ENCODE data around the gene ABR. TPM values are rescaled to one million over a fixed set of nuclear protein-coding genes. Genes with fewer than 3 reads are reported as not detected.

Gene ABR
- total and polyA plus RNA-seq, 3 donors from 2014 or later = 30.6 to 52.7 (median 42.1) TPM

GRCh38 chr17:1038459-1039122 lies 141.2 kb downstream of the ABR start:
- intact Hi-C loops (cut with DNase I; ENCODE audit: low total_unique reads) = no loop called here
- WGBS, 2 donors = 57 to 87% methylated on average over 11 to 31 of the region's 31 CpGs
- Histone ChIP-seq H3K4me1 (peaks cover 6% of the 10 kb centered on the region), H3K36me3 (ENCODE audit: low read depth, missing control alignments) (no peaks in the 10 kb centered on the region), H3K4me3 (no peak overlapping the region), H3K27ac (peak overlapping the region in 1 of 2 donors; percentile 44), H3K27me3 (no peaks in the 10 kb centered on the region), H3K9me3 (no peaks in the 10 kb centered on the region)
- no peak for TF ChIP-seq POLR2A (IDR thresholded peaks at IDR 0.05)
- no peak for TF ChIP-seq CTCF (IDR thresholded peaks at IDR 0.05)
- no peak for DNase-seq

DNA sequence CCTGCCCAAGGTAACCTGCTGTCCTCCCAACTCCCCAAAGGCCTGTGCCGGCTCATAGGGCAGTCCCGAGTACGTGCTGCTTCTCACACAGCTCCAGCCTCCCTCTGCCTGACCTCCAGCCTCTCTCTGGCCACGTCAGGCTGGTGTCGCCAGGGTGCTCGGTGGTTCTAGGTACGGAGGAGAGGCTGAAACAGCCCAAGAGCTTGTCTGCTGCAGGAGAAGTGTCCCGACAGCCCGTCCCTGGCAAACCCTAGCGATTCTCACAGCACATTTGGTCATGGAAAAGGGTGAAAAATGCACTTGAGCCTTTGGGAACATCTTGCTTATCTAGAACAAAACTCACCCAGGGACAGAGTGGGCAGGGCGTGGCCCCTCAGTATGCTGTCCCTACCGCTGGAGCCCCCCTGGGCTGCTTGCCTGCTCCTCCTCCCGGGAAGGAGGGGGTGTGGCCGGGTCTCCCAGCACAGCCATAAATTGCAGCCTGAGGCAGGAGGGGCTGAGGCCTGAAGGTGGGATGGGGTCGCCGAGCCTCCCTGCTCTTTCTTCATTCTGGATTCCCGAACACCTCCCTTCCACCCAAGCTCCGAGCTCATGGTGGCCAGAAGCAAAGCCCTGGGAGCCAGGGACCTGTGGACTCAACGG lies 142.4 kb downstream of the ABR start:
- Histone ChIP-seq H3K36me3 (ENCODE audit: low read depth, missing control alignments) (no peaks in the 10 kb centered on the region), H3K27me3 (no peaks in the 10 kb centered on the region), H3K4me3 (no peak overlapping the region), H3K9me3 (no peaks in the 10 kb centered on the region), H3K27ac (peak overlapping the region in 1 of 2 donors; percentile 23), H3K4me1 (peaks cover 6% of the 10 kb centered on the region)
- TF ChIP-seq CTCF (IDR thresholded peaks at IDR 0.05) (no peak), POLR2A (IDR thresholded peaks at IDR 0.05) (no peak)
- 62 to 78% methylated on average over 19 of the region's 19 CpGs for WGBS, 2 donors
- DNase-seq = no peak
- intact Hi-C loops (cut with DNase I; ENCODE audit: low total_unique reads) = no loop called here

- WGBS, 2 donors = 91 to 100% methylated on average over 2 of the region's 2 CpGs
- intact Hi-C loops (cut with DNase I; ENCODE audit: low total_unique reads) = no loop called here
- H3K27me3 ChIP-seq = no peaks in the 10 kb centered on the region
- H3K9me3 ChIP-seq = no peaks in the 10 kb centered on the region
- no peak for DNase-seq
- H3K27ac ChIP-seq = peak overlapping the region in 1 of 2 donors; percentile 23
- H3K4me1 ChIP-seq = peaks cover 11% of the 10 kb centered on the region
- no peaks in the 10 kb centered on the region for H3K36me3 ChIP-seq (ENCODE audit: low read depth, missing control alignments)
- TF ChIP-seq CTCF (IDR thresholded peaks at IDR 0.05) = no peak
- TF ChIP-seq POLR2A (IDR thresholded peaks at IDR 0.05) = no peak
- no peak overlapping the region for H3K4me3 ChIP-seq
Observed at GRCh38 chr17:1036845-1037237, 142.9 kb downstream of the ABR start.

GRCh38 chr17:1036171-1036844 lies 143.5 kb downstream of the ABR start:
- no peak overlapping the region for H3K4me3 ChIP-seq
- no peaks in the 10 kb centered on the region for H3K27me3 ChIP-seq
- DNase-seq = no peak
- peaks cover 14% of the 10 kb centered on the region for H3K4me1 ChIP-seq
- no peaks in the 10 kb centered on the region for H3K36me3 ChIP-seq (ENCODE audit: low read depth, missing control alignments)
- 89 to 90% methylated on average over 23 to 24 of the region's 24 CpGs for WGBS, 2 donors
- intact Hi-C loops (cut with DNase I; ENCODE audit: low total_unique reads) = no loop called here
- no peaks in the 10 kb centered on the region for H3K9me3 ChIP-seq
- TF ChIP-seq POLR2A (IDR thresholded peaks at IDR 0.05) = no peak
- no peak for TF ChIP-seq CTCF (IDR thresholded peaks at IDR 0.05)
- H3K27ac ChIP-seq = no peak overlapping the region
